GM12878 (cell line): ENCODE data around the gene USP2. TPM values are rescaled to one million over a fixed set of nuclear protein-coding genes. Genes with fewer than 3 reads are reported as not detected.

Experiments used
- ATAC-seq: fragments of 200-7000 bp; cut with Tn5 transposase; 3 replicates; pipeline ENCODE4 v1.9.1; 2020; ENCODE audit warnings: mild to moderate bottlenecking, moderate library complexity
- BruUV-seq: library from RNA; stranded (reverse); fragments of 400-500 nt; replicated peaks from 2 replicates; lab custom pipeline; 2021; lab: Mats Ljungman, UMichigan
- CTCF ChIA-PET: fragments of 300-600 bp; sonication (Branson Sonifier 250); formaldehyde crosslinking; extraction: SDS; loops from one replicate; lab custom pipeline; 2021; ENCODE audit warnings: inconsistent platforms; lab: Yijun Ruan, JAX
- POLR2A ChIA-PET: fragments of 350-600 bp; formaldehyde crosslinking; extraction: SDS; loops from one replicate; lab custom pipeline; 2021; ENCODE audit warnings: inconsistent platforms; lab: Charles Lee
- RAD21 ChIA-PET: fragments of 300-600 bp; sonication (Branson Sonifier 250); formaldehyde crosslinking; loops from one replicate; lab custom pipeline; 2023; ENCODE audit warnings: antibody characterized with exemption; ENCODE audit not compliant: unreplicated experiment; lab: Charles Lee
- SMC1A ChIA-PET: fragments of 300-600 bp; sonication (Branson Sonifier 250); formaldehyde crosslinking; loops from one replicate; lab custom pipeline; 2023; ENCODE audit not compliant: unreplicated experiment, uncharacterized antibody; lab: Charles Lee
- DNase-seq: peaks from one replicate; pipeline ENCODE4 v3.0.0-alpha.2; 2011; ENCODE audit warnings: low read depth, low spot score
- FAIRE-seq: peaks from 3 replicates; lab custom pipeline; 2011; peaks lifted over from hg19 to GRCh38; lab: Jason Lieb, UNC
- H2AFZ ChIP-seq: 2 replicates; pipeline ENCODE4 v1.6.0; 2011; ENCODE audit warnings: low read depth, low read length, control low read depth; ENCODE audit not compliant: control insufficient read depth
- H3K27ac ChIP-seq: 2 replicates; pipeline ENCODE4 v1.5.1; 2011; ENCODE audit warnings: control low read depth; ENCODE audit not compliant: control insufficient read depth, insufficient read depth
- H3K27me3 ChIP-seq, 2 experiments: replicated peaks in 1 of 2; 2 replicates each; pipeline versions ENCODE4 v1.6.0 to v1.6.1; 2011; ENCODE audit warnings: low read length in 1 of 2; ENCODE audit not compliant: control insufficient read depth in 2 of 2, insufficient read depth in 2 of 2
- H3K36me3 ChIP-seq, 2 experiments: 2 replicates each; pipeline ENCODE4 v1.5.1; 2011; ENCODE audit warnings: low read length in 1 of 2; ENCODE audit not compliant: control insufficient read depth in 2 of 2, insufficient read depth in 2 of 2
- H3K4me1 ChIP-seq: 2 replicates; pipeline ENCODE4 v1.6.1; 2011; ENCODE audit warnings: mild to moderate bottlenecking, low read length, moderate library complexity, mixed read lengths; ENCODE audit not compliant: control insufficient read depth, insufficient read depth
- H3K4me2 ChIP-seq: 2 replicates; pipeline ENCODE4 v1.6.0; 2011; ENCODE audit warnings: control low read depth; ENCODE audit not compliant: control insufficient read depth, insufficient read depth
- H3K4me3 ChIP-seq: fragments of 200-600 bp; sonication (generic); 2 replicates; pipeline ENCODE4 v1.5.1; 2016
- H3K79me2 ChIP-seq: 2 replicates; pipeline ENCODE4 v1.6.0; 2011; ENCODE audit warnings: low read length; ENCODE audit not compliant: control insufficient read depth, insufficient read depth
- H3K9ac ChIP-seq: 2 replicates; pipeline ENCODE4 v1.8.0; 2011; ENCODE audit warnings: low read length, control low read depth, mixed read lengths; ENCODE audit not compliant: control insufficient read depth, insufficient read depth
- H3K9me3 ChIP-seq: replicated peaks from 3 replicates; pipeline ENCODE4 v1.5.1; 2011; ENCODE audit warnings: mild to moderate bottlenecking, low read length; ENCODE audit not compliant: control insufficient read depth, insufficient read depth
- H4K20me1 ChIP-seq: 2 replicates; pipeline ENCODE4 v1.6.0; 2011; ENCODE audit not compliant: control insufficient read depth, insufficient read depth
- ESRRA ChIP-seq: IDR thresholded peaks from 2 replicates; pipeline ENCODE4 v1.6.1; 2012; ENCODE audit warnings: mild to moderate bottlenecking, low read length, improper control_type of control experiment
- EZH2 ChIP-seq: IDR thresholded peaks from 2 replicates; pipeline ENCODE4 v1.6.1; 2012; ENCODE audit warnings: low read depth, mild to moderate bottlenecking, control low read depth, inconsistent platforms, low read length, borderline replicate concordance; ENCODE audit not compliant: control insufficient read depth
- HDAC2 ChIP-seq: fragments of 200-600 bp; sonication (generic); IDR thresholded peaks from 2 replicates; pipeline ENCODE4 v1.6.1; 2017
- NKRF ChIP-seq: fragments of 450-650 bp; conservative IDR thresholded peaks from 2 replicates; pipeline ENCODE4 v1.6.1; 2017; ENCODE audit warnings: mild to moderate bottlenecking, moderate library complexity
- PAX5 ChIP-seq: IDR thresholded peaks from 2 replicates; pipeline ENCODE4 v1.6.1; 2011; ENCODE audit warnings: low read depth, low read length, borderline replicate concordance
- RBBP5 ChIP-seq: fragments of 200-600 bp; sonication (generic); conservative IDR thresholded peaks from 2 replicates; pipeline ENCODE4 v1.6.1; 2016
- WGBS: methylation state at CpG from one replicate; pipeline ENCODE4 v1.1.6; 2016; ENCODE audit warnings: low lambda C conversion rate; ENCODE audit not compliant: insufficient replicate concordance, insufficient coverage; ENCODE audit errors: missing lambda C conversion rate; 5-methylcytosine and 5-hydroxymethylcytosine counted together
- in situ Hi-C: fragments of 300-500 bp; cut with MboI; formaldehyde crosslinking; loops from 9 replicates; pipeline ENCODE4 v1.14.3; 2018; ENCODE audit warnings: mixed read lengths
- intact Hi-C: fragments of 100-400 bp; cut with micrococcal nuclease; formaldehyde crosslinking; loops from one replicate; pipeline ENCODE4 v1.14.2; 2022; ENCODE audit not compliant: unreplicated experiment
- polyA plus RNA-seq, 11 experiments: library from polyadenylated mRNA; depleted of rRNA in 4 of 11; unstranded in 6 of 11; stranded (reverse) in 5 of 11; fragments of >200 nt; fragmentation: Nextera tagmentation in 4 of 11; fragmentation: Illumina TruSeq in 1 of 11; extraction: Ambion mirVana in 4 of 11; extraction: Trizol in 1 of 11; gene quantifications; 1 replicate in 1 of 11; 2 replicates in 10 of 11; pipeline versions ENCODE4 v1.2.1 to v1.2.3, GENCODE V29; 2011 to 2016; ENCODE audit warnings: inconsistent platforms in 2 of 11, missing spikeins in 2 of 11, low read depth in 1 of 11
- total RNA-seq, 4 experiments: library from RNA; depleted of rRNA in 3 of 4; stranded (reverse); fragments of >200 nt in 3 of 4; fragmentation: Illumina TruSeq in 1 of 4; extraction: Trizol in 1 of 4; gene quantifications; 2 replicates each; pipeline versions ENCODE4 v1.2.1 to v1.2.3, GENCODE V29; 2013 to 2021
- TF ChIP-seq, protein P1 (sequence below): fragments of 450-650 bp; formaldehyde crosslinking; IDR thresholded peaks from 2 replicates; pipeline ENCODE4 v1.4.0; 2020; ENCODE audit warnings: mild to moderate bottlenecking, moderate library complexity

Gene USP2
- total and polyA plus RNA-seq, 10 of the 15 experiments (the other 5 are each of a cell fraction or from before 2014, with no cell fraction given): 0.03 to 0.13 (median 0.06) TPM; not detected in 4

- BruUV-seq: no TSS peak
- TF ChIP-seq NKRF (no peak), HDAC2 (no peak)
- ChIA-PET POLR2A (interaction anchor here (0.8 to 1.1 kb wide), 2 partner anchors 9 to 10 kb away, joined by 3 to 4 read pairs; partner anchors contain the start of gene THY1), CTCF (interaction anchor here (0.5 to 1.3 kb wide), 4 partner anchors 9 to 1298 kb away, joined by 3 to 4 read pairs (median 3); partner anchors contain the start of gene THY1), RAD21 (interaction anchor here (1.5 kb wide), 1 partner anchor 60 kb away, joined by 4 read pairs; no protein-coding TSS in a partner anchor), SMC1A (no interaction called here)
- 28% methylated on average over 2 of the region's 2 CpGs for WGBS
- in situ Hi-C loops: no loop called here
- no peak for DNase-seq
- intact Hi-C loops: no loop called here
- Histone ChIP-seq H3K27me3 (no peaks in the 10 kb centered on the region), H3K4me2 (no peak overlapping the region), H3K9ac (no peak overlapping the region), H3K36me3 (no peaks in the 10 kb centered on the region), H2AFZ (no peak overlapping the region), H3K27ac (no peak overlapping the region), H3K4me1 (no peaks in the 10 kb centered on the region), H3K79me2 (no peaks in the 10 kb centered on the region), H3K9me3 (peaks cover 2% of the 10 kb centered on the region; the same call in 1 of the 3 replicates), H3K4me3 (no peak overlapping the region), H4K20me1 (no peaks in the 10 kb centered on the region)
- FAIRE-seq: no peak
- ATAC-seq: no peak
These were observed 32.8 kb upstream of the USP2 start for GRCh38 chr11:119414321-119414720.

- no peak overlapping the region for H3K9ac ChIP-seq
- ChIA-PET POLR2A (no interaction called here), SMC1A (no interaction called here), CTCF (no interaction called here), RAD21 (no interaction called here)
- ATAC-seq (no peak), DNase-seq (no peak), FAIRE-seq (no peak)
- H3K9me3 ChIP-seq: peaks cover 2% of the 10 kb centered on the region; the same call in 1 of the 3 replicates
- intact Hi-C loops: no loop called here
- H3K27me3 ChIP-seq: no peaks in the 10 kb centered on the region
- H3K27ac ChIP-seq: no peak overlapping the region
- in situ Hi-C loops: no loop called here
- H3K4me1 ChIP-seq: no peaks in the 10 kb centered on the region
- H3K36me3 ChIP-seq: no peaks in the 10 kb centered on the region
- no TSS peak for BruUV-seq
- H3K4me3 ChIP-seq: no peak overlapping the region
- no peak overlapping the region for H3K4me2 ChIP-seq
- no peak overlapping the region for H2AFZ ChIP-seq
- H4K20me1 ChIP-seq: no peaks in the 10 kb centered on the region
- H3K79me2 ChIP-seq: no peaks in the 10 kb centered on the region
- WGBS: 64% methylated on average over 2 of the region's 2 CpGs
- TF ChIP-seq NKRF (no peak), ESRRA (no peak), RBBP5 (no peak), PAX5 (no peak), EZH2 (no peak)
- TF ChIP-seq, protein P1, sequence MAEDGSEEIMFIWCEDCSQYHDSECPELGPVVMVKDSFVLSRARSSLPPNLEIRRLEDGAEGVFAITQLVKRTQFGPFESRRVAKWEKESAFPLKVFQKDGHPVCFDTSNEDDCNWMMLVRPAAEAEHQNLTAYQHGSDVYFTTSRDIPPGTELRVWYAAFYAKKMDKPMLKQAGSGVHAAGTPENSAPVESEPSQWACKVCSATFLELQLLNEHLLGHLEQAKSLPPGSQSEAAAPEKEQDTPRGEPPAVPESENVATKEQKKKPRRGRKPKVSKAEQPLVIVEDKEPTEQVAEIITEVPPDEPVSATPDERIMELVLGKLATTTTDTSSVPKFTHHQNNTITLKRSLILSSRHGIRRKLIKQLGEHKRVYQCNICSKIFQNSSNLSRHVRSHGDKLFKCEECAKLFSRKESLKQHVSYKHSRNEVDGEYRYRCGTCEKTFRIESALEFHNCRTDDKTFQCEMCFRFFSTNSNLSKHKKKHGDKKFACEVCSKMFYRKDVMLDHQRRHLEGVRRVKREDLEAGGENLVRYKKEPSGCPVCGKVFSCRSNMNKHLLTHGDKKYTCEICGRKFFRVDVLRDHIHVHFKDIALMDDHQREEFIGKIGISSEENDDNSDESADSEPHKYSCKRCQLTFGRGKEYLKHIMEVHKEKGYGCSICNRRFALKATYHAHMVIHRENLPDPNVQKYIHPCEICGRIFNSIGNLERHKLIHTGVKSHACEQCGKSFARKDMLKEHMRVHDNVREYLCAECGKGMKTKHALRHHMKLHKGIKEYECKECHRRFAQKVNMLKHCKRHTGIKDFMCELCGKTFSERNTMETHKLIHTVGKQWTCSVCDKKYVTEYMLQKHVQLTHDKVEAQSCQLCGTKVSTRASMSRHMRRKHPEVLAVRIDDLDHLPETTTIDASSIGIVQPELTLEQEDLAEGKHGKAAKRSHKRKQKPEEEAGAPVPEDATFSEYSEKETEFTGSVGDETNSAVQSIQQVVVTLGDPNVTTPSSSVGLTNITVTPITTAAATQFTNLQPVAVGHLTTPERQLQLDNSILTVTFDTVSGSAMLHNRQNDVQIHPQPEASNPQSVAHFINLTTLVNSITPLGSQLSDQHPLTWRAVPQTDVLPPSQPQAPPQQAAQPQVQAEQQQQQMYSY (CRISPR knock-in tag): no peak
These were observed 30.6 kb upstream of the USP2 start for GRCh38 chr11:119412072-119412471.
